Lung (tissue), 12 donors: ENCODE measurements around the gene ARL3. TPM values are rescaled to one million over a fixed set of nuclear protein-coding genes. Genes with fewer than 3 reads are reported as not detected.

Experiments used
- ATAC-seq: fragments of 200-7000 bp; cut with Tn5 transposase; one replicate; pipeline ENCODE4 v1.9.1; 2020; ENCODE audit warnings: moderate number of reproducible peaks; ENCODE audit not compliant: insufficient read depth, low FRiP score
- DNase-seq, 3 donors: peaks; one replicate each; pipeline ENCODE4 v3.0.0-alpha.2; 2013 to 2017
- H3K27ac ChIP-seq, 2 donors: one replicate each; pipeline ENCODE4 v1.5.1; 2013; ENCODE audit warnings: mild to moderate bottlenecking in 2 of 2, moderate library complexity in 2 of 2, control low read depth in 1 of 2, inconsistent platforms in 1 of 2, low read depth in 1 of 2, low read length in 1 of 2
- H3K27me3 ChIP-seq, 3 donors: one replicate each; pipeline ENCODE4 v1.5.1; 2013; ENCODE audit warnings: low read length in 2 of 3; ENCODE audit not compliant: control insufficient read depth in 3 of 3, insufficient read depth in 3 of 3
- H3K36me3 ChIP-seq, 4 donors: one replicate each; pipeline ENCODE4 v1.5.1; 2013; ENCODE audit warnings: low read length in 4 of 4, mild to moderate bottlenecking in 1 of 4, moderate library complexity in 1 of 4; ENCODE audit not compliant: control insufficient read depth in 4 of 4, insufficient read depth in 4 of 4
- H3K4me1 ChIP-seq, 5 donors: one replicate each; pipeline ENCODE4 v1.5.1; 2013; ENCODE audit warnings: low read length in 5 of 5, mild to moderate bottlenecking in 2 of 5, moderate library complexity in 1 of 5; ENCODE audit not compliant: control insufficient read depth in 5 of 5, insufficient read depth in 5 of 5
- H3K4me3 ChIP-seq: one replicate; pipeline ENCODE4 v1.5.1; 2013; ENCODE audit warnings: mild to moderate bottlenecking, control low read depth, moderate library complexity
- H3K9ac ChIP-seq, 2 donors: one replicate each; pipeline ENCODE4 v1.5.1; 2013; ENCODE audit warnings: low read length in 2 of 2, control low read depth in 1 of 2; ENCODE audit not compliant: insufficient read depth in 1 of 2
- H3K9me3 ChIP-seq, 4 donors: one replicate each; pipeline ENCODE4 v1.5.1; 2013; ENCODE audit warnings: low read length in 3 of 4, mild to moderate bottlenecking in 1 of 4, moderate library complexity in 1 of 4; ENCODE audit not compliant: control insufficient read depth in 4 of 4, insufficient read depth in 3 of 4
- CTCF ChIP-seq: IDR thresholded peaks from 2 replicates; pipeline ENCODE4 v1.5.1; 2012; ENCODE audit warnings: mild to moderate bottlenecking; ENCODE audit errors: control extremely low read depth, extremely low read depth
- WGBS, 2 donors: extraction: QIAGEN DNeasy Blood & Tissue Kit; methylation state at CpG; one replicate each; pipeline ENCODE4 v1.1.7; 2013; 5-methylcytosine and 5-hydroxymethylcytosine counted together
- polyA plus RNA-seq, 2 donors: library from polyadenylated mRNA; stranded (reverse); fragments of 200-250 nt; gene quantifications; one replicate each; pipeline ENCODE4 v1.2.1, GENCODE V29; 2013
- total RNA-seq, 2 donors: library from RNA; depleted of rRNA in 1 of 2; stranded (reverse); fragments of >200 nt in 1 of 2; gene quantifications; one replicate each; pipeline ENCODE4 v1.2.1, GENCODE V29; 2014 to 2021
- donor health status: control.
- donor health status: control.
- donor health status: Bipolar disorder and iron deficiency.
- donor health status: healthy.
- donor health status: DM: yes; HTN: yes; CAD: no.

Gene ARL3
- total and polyA plus RNA-seq, 4 donors = 6.7 to 12.2 (median 9.7) TPM

- H3K36me3 ChIP-seq = peaks cover 14 to 56% (median 24%) of the 10 kb centered on the region in 4 donors
- H3K27me3 ChIP-seq = no peaks in the 10 kb centered on the region
- DNase-seq = no peak
- H3K9ac ChIP-seq = no peak overlapping the region
- peaks cover 16 to 60% (median 37%) of the 10 kb centered on the region in 5 donors for H3K4me1 ChIP-seq
- H3K9me3 ChIP-seq = no peaks in the 10 kb centered on the region
- peak overlapping the region in 1 of 2 donors; percentile 71 for H3K27ac ChIP-seq
- no peak for TF ChIP-seq CTCF
- no peak overlapping the region for H3K4me3 ChIP-seq
- 68 to 70% methylated on average over 11 of the region's 11 CpGs for WGBS, 2 donors
- ATAC-seq = no peak
These were observed 62.6 kb downstream of the ARL3 start for GRCh38 chr10:102651455-102652169.

- Histone ChIP-seq H3K9ac (no peak overlapping the region), H3K4me3 (no peak overlapping the region), H3K27ac (peak overlapping the region in 1 of 2 donors; percentile 71), H3K36me3 (peaks cover 6 to 48% (median 22%) of the 10 kb centered on the region in 4 donors), H3K9me3 (no peaks in the 10 kb centered on the region), H3K27me3 (no peaks in the 10 kb centered on the region), H3K4me1 (peaks cover 17 to 60% (median 39%) of the 10 kb centered on the region in 5 donors)
- 47 to 48% methylated on average over 10 to 11 of the region's 11 CpGs for WGBS, 2 donors
- DNase-seq (no peak), ATAC-seq (no peak)
- TF ChIP-seq CTCF = no peak
These were observed 63.3 kb downstream of the ARL3 start for GRCh38 chr10:102650655-102651454.

GRCh38 chr10:102649797-102650654 lies 64.2 kb downstream of the ARL3 start:
- 54 to 77% methylated on average over 11 to 12 of the region's 12 CpGs for WGBS, 2 donors
- H3K27ac ChIP-seq = peak overlapping the region; percentile 46 to 96
- H3K9ac ChIP-seq = no peak overlapping the region
- no peak overlapping the region for H3K4me3 ChIP-seq
- ATAC-seq = no peak
- no peaks in the 10 kb centered on the region for H3K27me3 ChIP-seq
- DNase-seq = no peak
- no peaks in the 10 kb centered on the region for H3K9me3 ChIP-seq
- peaks cover under 1 to 43% (median 15%) of the 10 kb centered on the region in 4 donors for H3K36me3 ChIP-seq
- no peak for TF ChIP-seq CTCF
- H3K4me1 ChIP-seq = peaks cover 17 to 60% (median 39%) of the 10 kb centered on the region in 5 donors
